CD4-positive, alpha-beta T cell treated with Interleukin-12 subunit alpha and Interleukin-12 subunit beta, for 1 hour (primary cell): ENCODE measurements around the gene UBE2R2.
"Not testable (repeated sequence)": the region's sequence is repeated elsewhere in the genome, so short reads cannot be mapped to it uniquely, and the experiment has no call there.

Source experiments
- DNase-seq: peaks from one replicate; pipeline ENCODE4 v3.0.0-alpha.2; 2020

UBE2R2 gene

GRCh38 chr9:33932078-33932807, 115.3 kb downstream of the UBE2R2 start:
- no peak for DNase-seq

- DNase-seq: no peak
Measured at GRCh38 chr9:33934188-33934878, 117.4 kb downstream of the UBE2R2 start.

- no peak for DNase-seq
Measured at GRCh38 chr9:33939924-33940874, 123.2 kb downstream of the UBE2R2 start.

- DNase-seq: no peak
Measured at GRCh38 chr9:33942471-33943083, 125.6 kb downstream of the UBE2R2 start.

GRCh38 chr9:33943389-33943788, 126.4 kb downstream of the UBE2R2 start:
- no peak for DNase-seq

- DNase-seq: no peak
Measured at GRCh38 chr9:33946779-33947535, 130.0 kb downstream of the UBE2R2 start.

- DNase-seq: no peak
Measured at GRCh38 chr9:33950371-33950770, 133.4 kb downstream of the UBE2R2 start.

- DNase-seq: no peak
Measured at GRCh38 chr9:33952066-33952465, 135.1 kb downstream of the UBE2R2 start.

- DNase-seq: no peak
Measured at GRCh38 chr9:33956544-33956943, 139.6 kb downstream of the UBE2R2 start.

GRCh38 chr9:33959725-33960124, 142.8 kb downstream of the UBE2R2 start:
- no peak for DNase-seq

- DNase-seq: not testable (repeated sequence)
Measured at GRCh38 chr9:33962468-33962867, 145.5 kb downstream of the UBE2R2 start.

- no peak for DNase-seq
Measured at GRCh38 chr9:33964086-33964768, 147.3 kb downstream of the UBE2R2 start.
